Keratinocyte (primary cell): ENCODE results near the gene MTFMT. TPM values are rescaled to one million over a fixed set of nuclear protein-coding genes. Genes with fewer than 3 reads are reported as not detected.

Experiments
- DNase-seq: peaks from one replicate; pipeline ENCODE4 v3.0.0-alpha.2; 2011; ENCODE audit warnings: low read depth, missing footprints, low spot score
- FAIRE-seq: peaks from 2 replicates; lab custom pipeline; 2011; peaks lifted over from hg19 to GRCh38; lab: Jason Lieb, UNC
- H2AFZ ChIP-seq: 2 replicates; pipeline ENCODE4 v1.6.0; 2012; ENCODE audit warnings: low read length, control low read depth, inconsistent platforms; ENCODE audit not compliant: control insufficient read depth
- H3K27ac ChIP-seq: 2 replicates; pipeline ENCODE4 v1.5.1; 2011; ENCODE audit warnings: low read length; ENCODE audit not compliant: control insufficient read depth, insufficient read depth
- H3K27me3 ChIP-seq: 3 replicates; pipeline ENCODE4 v1.6.0; 2011; ENCODE audit warnings: low read length; ENCODE audit not compliant: control insufficient read depth, insufficient read depth; ENCODE audit errors: extremely low read depth
- H3K36me3 ChIP-seq, 2 experiments: 2 replicates in 1 of 2; 3 replicates in 1 of 2; pipeline ENCODE4 v1.5.1; 2011; ENCODE audit warnings: low read length in 2 of 2, mild to moderate bottlenecking in 1 of 2; ENCODE audit not compliant: control insufficient read depth in 2 of 2, insufficient read depth in 2 of 2; ENCODE audit errors: extremely low read depth in 1 of 2
- H3K4me1 ChIP-seq: 3 replicates; pipeline ENCODE4 v1.5.1; 2011; ENCODE audit warnings: low read length; ENCODE audit not compliant: control insufficient read depth, insufficient read depth; ENCODE audit errors: extremely low read depth
- H3K4me2 ChIP-seq: 3 replicates; pipeline ENCODE4 v1.6.0; 2011; ENCODE audit warnings: low read depth, low read length; ENCODE audit not compliant: control insufficient read depth, insufficient read depth; ENCODE audit errors: extremely low read depth
- H3K4me3 ChIP-seq, 3 experiments: fragments of 200-600 bp in 1 of 3; sonication (generic) in 1 of 3; 2 replicates in 2 of 3; 3 replicates in 1 of 3; pipeline ENCODE4 v1.5.1; 2011 to 2016; ENCODE audit warnings: low read length in 3 of 3, mild to moderate bottlenecking in 3 of 3, control low read depth in 2 of 3, inconsistent platforms in 1 of 3, low read depth in 1 of 3, mixed read lengths in 1 of 3, mixed run types in 1 of 3, moderate library complexity in 1 of 3; ENCODE audit not compliant: control insufficient read depth in 2 of 3, insufficient read depth in 2 of 3; ENCODE audit errors: extremely low read depth in 1 of 3
- H3K79me2 ChIP-seq: 2 replicates; pipeline ENCODE4 v1.6.0; 2012; ENCODE audit warnings: low read length; ENCODE audit not compliant: control insufficient read depth, insufficient read depth
- H3K9ac ChIP-seq: 3 replicates; pipeline ENCODE4 v1.6.0; 2011; ENCODE audit warnings: low read length; ENCODE audit not compliant: control insufficient read depth, insufficient read depth; ENCODE audit errors: extremely low read depth
- H3K9me1 ChIP-seq: 3 replicates; pipeline ENCODE4 v1.6.0; 2011; ENCODE audit warnings: low read length; ENCODE audit not compliant: control insufficient read depth, insufficient read depth; ENCODE audit errors: extremely low read depth
- H3K9me3 ChIP-seq: 2 replicates; pipeline ENCODE4 v1.5.1; 2012; ENCODE audit warnings: low read depth, low read length; ENCODE audit not compliant: control insufficient read depth
- H4K20me1 ChIP-seq: 3 replicates; pipeline ENCODE4 v1.6.0; 2011; ENCODE audit warnings: low read length; ENCODE audit not compliant: control insufficient read depth, insufficient read depth; ENCODE audit errors: extremely low read depth
- CTCF ChIP-seq, 3 experiments: IDR thresholded peaks in 1 of 3; conservative IDR thresholded peaks in 1 of 3; optimal IDR thresholded peaks in 1 of 3; 2 replicates in 2 of 3; 3 replicates in 1 of 3; pipeline versions ENCODE3 to v1.5.1; 2011; ENCODE audit warnings: low read length in 3 of 3, mild to moderate bottlenecking in 3 of 3, moderate library complexity in 2 of 3, control low read depth in 1 of 3, inconsistent platforms in 1 of 3; ENCODE audit not compliant: insufficient read depth in 2 of 3; ENCODE audit errors: extremely low read depth in 1 of 3
- EZH2 ChIP-seq: IDR thresholded peaks from one replicate; pipeline ENCODE4 v1.6.1; 2012; ENCODE audit warnings: inconsistent platforms, mild to moderate bottlenecking, low read length, moderate library complexity
- dilution Hi-C: fragments of 300-500 bp; cut with MboI; formaldehyde crosslinking; loops from one replicate; pipeline ENCODE4 v1.7.0; 2020; ENCODE audit warnings: low sequenced_read_pairs; ENCODE audit not compliant: extremely low pct_ligation_motif_present
- polyA plus RNA-seq, 5 experiments: library from polyadenylated mRNA; depleted of rRNA in 3 of 5; stranded (reverse) in 3 of 5; stranded (forward) in 1 of 5; unstranded in 1 of 5; fragments of >200 nt; gene quantifications; 1 replicate in 1 of 5; 2 replicates in 3 of 5; 3 replicates in 1 of 5; pipeline versions ENCODE4 v1.2.1 to v1.2.3, GENCODE V29; 2011 to 2012; ENCODE audit warnings: missing spikeins in 2 of 5, low read depth in 1 of 5, low replicate concordance in 1 of 5

The MTFMT gene
- polyA plus RNA-seq, 1 donor (not counting 4 experiments of a cell fraction or from before 2014, with no cell fraction given) = 21.0 TPM

- no peak overlapping the region for H3K27ac ChIP-seq
- H4K20me1 ChIP-seq = no peaks in the 10 kb centered on the region
- peaks cover 7% of the 10 kb centered on the region for H3K27me3 ChIP-seq
- H3K4me3 ChIP-seq = no peak overlapping the region
- no peak overlapping the region for H3K9ac ChIP-seq
- H3K4me2 ChIP-seq = no peak overlapping the region
- FAIRE-seq (no peak), DNase-seq (no peak)
- H3K79me2 ChIP-seq = no peaks in the 10 kb centered on the region
- H3K9me3 ChIP-seq = no peaks in the 10 kb centered on the region
- H3K9me1 ChIP-seq = no peaks in the 10 kb centered on the region
- dilution Hi-C loops = no loop called here
- no peaks in the 10 kb centered on the region for H3K36me3 ChIP-seq
- no peak overlapping the region for H2AFZ ChIP-seq
- no peaks in the 10 kb centered on the region for H3K4me1 ChIP-seq
- TF ChIP-seq EZH2 (no peak), CTCF (optimal IDR thresholded peaks at IDR 0.05 in 1 of 3, IDR thresholded peaks at IDR 0.05 in 1 of 3, conservative IDR thresholded peaks at IDR 0.05 in 1 of 3; ENCODE audit: extremely low read depth in 1 of 3, insufficient read depth in 2 of 3, low read length in 3 of 3) (no peak)
Measured at GRCh38 chr15:65055201-65055870, 25.9 kb upstream of the MTFMT start.

- H3K9me3 ChIP-seq = no peaks in the 10 kb centered on the region
- H3K4me1 ChIP-seq = no peaks in the 10 kb centered on the region
- no peak for DNase-seq
- H3K9me1 ChIP-seq = no peaks in the 10 kb centered on the region
- H3K4me3 ChIP-seq = no peak overlapping the region
- H4K20me1 ChIP-seq = no peaks in the 10 kb centered on the region
- H2AFZ ChIP-seq = no peak overlapping the region
- no peaks in the 10 kb centered on the region for H3K79me2 ChIP-seq
- H3K36me3 ChIP-seq = no peaks in the 10 kb centered on the region
- peaks cover 5% of the 10 kb centered on the region for H3K27me3 ChIP-seq
- dilution Hi-C loops = no loop called here
- no peak for FAIRE-seq
- TF ChIP-seq CTCF (optimal IDR thresholded peaks at IDR 0.05 in 1 of 3, IDR thresholded peaks at IDR 0.05 in 1 of 3, conservative IDR thresholded peaks at IDR 0.05 in 1 of 3; ENCODE audit: extremely low read depth in 1 of 3, insufficient read depth in 2 of 3, low read length in 3 of 3) = peak; percentile 85 to 93 (median 90)
- TF ChIP-seq EZH2 = no peak
- no peak overlapping the region for H3K27ac ChIP-seq
- no peak overlapping the region for H3K4me2 ChIP-seq
- no peak overlapping the region for H3K9ac ChIP-seq
Measured at GRCh38 chr15:65054333-65055200, 25.1 kb upstream of the MTFMT start.
